GM18502 (cell line): ENCODE data around the gene MEDAG.

Source experiments
- ATAC-seq: cut with Tn5 transposase; IDR thresholded peaks from one replicate; pipeline ENCODE4 v1.9.1; 2021; ENCODE audit warnings: mild to moderate bottlenecking; ENCODE audit not compliant: unreplicated experiment, poor library complexity

Gene MEDAG

GRCh38 chr13:30905932-30906383, at the start of gene MEDAG:
Gene MEDAG (plus strand): TSS chr13:30906271. CDS start chr13:30906516, 245 bp downstream.
- ATAC-seq: no peak

GRCh38 chr13:30857018-30857417, 49.1 kb upstream of the MEDAG start:
- ATAC-seq: no peak

- ATAC-seq: no peak
These were observed 48.4 kb upstream of the MEDAG start for GRCh38 chr13:30857636-30858035.

- no peak for ATAC-seq
These were observed 46.7 kb upstream of the MEDAG start for GRCh38 chr13:30859326-30859725.

GRCh38 chr13:30861163-30861562, 44.9 kb upstream of the MEDAG start:
- ATAC-seq: no peak

GRCh38 chr13:30861836-30862467, 44.1 kb upstream of the MEDAG start:
- ATAC-seq: no peak

- no peak for ATAC-seq
These were observed 43.4 kb upstream of the MEDAG start for GRCh38 chr13:30862707-30863106.

- no peak for ATAC-seq
These were observed 42.8 kb upstream of the MEDAG start for GRCh38 chr13:30863231-30863630.

GRCh38 chr13:30863796-30864195, 42.3 kb upstream of the MEDAG start:
- ATAC-seq: no peak

GRCh38 chr13:30864433-30865122, 41.5 kb upstream of the MEDAG start:
- no peak for ATAC-seq

GRCh38 chr13:30865123-30866049, 40.7 kb upstream of the MEDAG start:
- peak; percentile 92 for ATAC-seq

GRCh38 chr13:30866677-30867076, 39.4 kb upstream of the MEDAG start:
- ATAC-seq: no peak

- no peak for ATAC-seq
These were observed 38.9 kb upstream of the MEDAG start for GRCh38 chr13:30867089-30867669.

- ATAC-seq: no peak
These were observed 37.1 kb upstream of the MEDAG start for GRCh38 chr13:30868799-30869470.

GRCh38 chr13:30869491-30869890, 36.6 kb upstream of the MEDAG start:
- no peak for ATAC-seq

- ATAC-seq: peak; percentile 67
These were observed 35.8 kb upstream of the MEDAG start for GRCh38 chr13:30870049-30870884.

- no peak for ATAC-seq
These were observed 35.0 kb upstream of the MEDAG start for GRCh38 chr13:30870916-30871587.

GRCh38 chr13:30871588-30872275, 34.3 kb upstream of the MEDAG start:
- ATAC-seq: no peak
